WTC11 (cell line): ENCODE results near the gene MRC2. TPM values are rescaled to one million over a fixed set of nuclear protein-coding genes. Genes with fewer than 3 reads are reported as not detected.

ENCODE experiments used
- ATAC-seq: fragments of 200-7000 bp; cut with Tn5 transposase; 2 replicates; pipeline ENCODE4 v1.10.0; 2021; ENCODE audit warnings: mild to moderate bottlenecking, moderate library complexity
- CTCF ChIA-PET: fragments of 300-600 bp; sonication (Branson Sonifier 250); formaldehyde crosslinking; loops from one replicate; lab custom pipeline; 2021; ENCODE audit warnings: antibody characterized with exemption; lab: Charles Lee
- POLR2A ChIA-PET: fragments of 350-600 bp; sonication (Branson Sonifier 250); formaldehyde crosslinking; loops from one replicate; lab custom pipeline; 2021; ENCODE audit warnings: antibody characterized with exemption; lab: Charles Lee
- DNase-seq: peaks from one replicate; pipeline ENCODE4 v3.0.0; 2021; ENCODE audit warnings: low spot score
- H3K27ac Mint-ChIP-seq: 2 replicates; pipeline ENCODE4 v1.8.0; 2021; ENCODE audit warnings: mixed read lengths
- H3K27me3 Mint-ChIP-seq: 2 replicates; pipeline ENCODE4 v1.8.0; 2021; ENCODE audit warnings: low read depth, mild to moderate bottlenecking, moderate library complexity, mixed read lengths
- H3K36me3 Mint-ChIP-seq: 2 replicates; pipeline ENCODE4 v1.8.0; 2021; ENCODE audit warnings: mixed read lengths
- H3K4me1 Mint-ChIP-seq: 2 replicates; pipeline ENCODE4 v1.8.0; 2022; ENCODE audit warnings: mixed read lengths
- H3K4me3 Mint-ChIP-seq: 2 replicates; pipeline ENCODE4 v1.8.0; 2021; ENCODE audit warnings: mild to moderate bottlenecking, moderate library complexity, mixed read lengths
- H3K9me3 Mint-ChIP-seq: 2 replicates; pipeline ENCODE4 v1.8.0; 2021; ENCODE audit warnings: mixed read lengths
- CDX4 ChIP-seq: fragments of 250-450 bp; sonication (Bioruptor Pico); IDR thresholded peaks from 2 replicates; pipeline ENCODE4 v1.9.0; 2021; ENCODE audit warnings: moderate library complexity, mild to moderate bottlenecking, inconsistent platforms, borderline replicate concordance
- E2F1 ChIP-seq: sonication (generic); formaldehyde crosslinking; IDR thresholded peaks from 2 replicates; pipeline ENCODE4 v1.8.0; 2022; ENCODE audit warnings: mild to moderate bottlenecking, missing genetic modification reagents
- JAZF1 ChIP-seq: fragments of 250-450 bp; sonication (Bioruptor Pico); IDR thresholded peaks from 2 replicates; pipeline ENCODE4 v1.9.0; 2021; ENCODE audit warnings: moderate library complexity, mild to moderate bottlenecking, inconsistent platforms
- MLX ChIP-seq: sonication (generic); formaldehyde crosslinking; IDR thresholded peaks from 2 replicates; pipeline ENCODE4 v1.8.1; 2023; ENCODE audit warnings: mild to moderate bottlenecking, missing genetic modification reagents, moderate library complexity
- NFYB ChIP-seq: sonication (generic); formaldehyde crosslinking; conservative IDR thresholded peaks from 2 replicates; pipeline ENCODE4 v1.8.0; 2022; ENCODE audit warnings: low read depth, missing genetic modification reagents
- NR3C1 ChIP-seq: sonication (generic); formaldehyde crosslinking; conservative IDR thresholded peaks from 2 replicates; pipeline ENCODE4 v1.8.1; 2023; ENCODE audit warnings: low read depth, mild to moderate bottlenecking, missing genetic modification reagents
- SMAD4 ChIP-seq: sonication (generic); formaldehyde crosslinking; IDR thresholded peaks from 2 replicates; pipeline ENCODE4 v1.8.0; 2022; ENCODE audit warnings: mild to moderate bottlenecking, missing genetic modification reagents
- ZNF425 ChIP-seq: fragments of 250-450 bp; sonication (Bioruptor Pico); conservative IDR thresholded peaks from 2 replicates; pipeline ENCODE4 v1.9.0; 2021; ENCODE audit warnings: mild to moderate bottlenecking
- ZNF671 ChIP-seq: fragments of 250-450 bp; sonication (Bioruptor Pico); IDR thresholded peaks from 2 replicates; pipeline ENCODE4 v1.8.0; 2021; ENCODE audit warnings: mild to moderate bottlenecking
- total RNA-seq: library from RNA; stranded (reverse); gene quantifications from 3 replicates; pipeline ENCODE4 v1.2.3, GENCODE V29; 2021
- TF ChIP-seq, protein P1 (sequence below): sonication (generic); formaldehyde crosslinking; IDR thresholded peaks from 2 replicates; pipeline ENCODE4 v1.8.0; 2023; ENCODE audit warnings: missing genetic modification reagents, mild to moderate bottlenecking, borderline replicate concordance
- TF ChIP-seq, protein P2 (sequence below): sonication (generic); formaldehyde crosslinking; IDR thresholded peaks from 2 replicates; pipeline ENCODE4 v1.8.0; 2022; ENCODE audit warnings: mild to moderate bottlenecking, missing genetic modification reagents

The MRC2 gene
- total RNA-seq, 1 experiment from 2014 or later = 35.3 TPM

- DNase-seq (peak; percentile 74), ATAC-seq (peak; percentile 86)
- peak; percentile 72 for TF ChIP-seq NFYB
- TF ChIP-seq JAZF1 (CRISPR knock-in tag) = no peak
- ChIA-PET POLR2A (interaction anchor here (0.5 to 0.6 kb wide), 4 partner anchors 11 to 506 kb away, joined by 3 to 6 read pairs (median 3); no protein-coding TSS in a partner anchor), CTCF (interaction anchor here (0.5 to 1.3 kb wide), 10 partner anchors 18 to 737 kb away, joined by 3 to 9 read pairs (median 3); no protein-coding TSS in a partner anchor)
- H3K4me3 Mint-ChIP-seq = no peak overlapping the region
- H3K4me1 Mint-ChIP-seq = peaks cover 5% of the 10 kb centered on the region; the same call in 1 of the 2 replicates
- no peak overlapping the region for H3K27ac Mint-ChIP-seq
- no peaks in the 10 kb centered on the region for H3K36me3 Mint-ChIP-seq
- no peaks in the 10 kb centered on the region for H3K9me3 Mint-ChIP-seq
- no peaks in the 10 kb centered on the region for H3K27me3 Mint-ChIP-seq
Observed at GRCh38 chr17:62670202-62670821, 42.8 kb downstream of the MRC2 start.

- ATAC-seq = no peak
- CTCF ChIA-PET = interaction anchor here (0.6 to 2.7 kb wide), 11 partner anchors 10 to 297 kb away, joined by 3 to 15 read pairs (median 3); no protein-coding TSS in a partner anchor
- TF ChIP-seq ZNF425 (CRISPR knock-in tag) (no peak), MLX (no peak), ZNF671 (no peak), E2F1 (CRISPR knock-in tag) (no peak), SMAD4 (CRISPR knock-in tag) (no peak), NR3C1 (CRISPR knock-in tag) (no peak)
- TF ChIP-seq, protein P1, sequence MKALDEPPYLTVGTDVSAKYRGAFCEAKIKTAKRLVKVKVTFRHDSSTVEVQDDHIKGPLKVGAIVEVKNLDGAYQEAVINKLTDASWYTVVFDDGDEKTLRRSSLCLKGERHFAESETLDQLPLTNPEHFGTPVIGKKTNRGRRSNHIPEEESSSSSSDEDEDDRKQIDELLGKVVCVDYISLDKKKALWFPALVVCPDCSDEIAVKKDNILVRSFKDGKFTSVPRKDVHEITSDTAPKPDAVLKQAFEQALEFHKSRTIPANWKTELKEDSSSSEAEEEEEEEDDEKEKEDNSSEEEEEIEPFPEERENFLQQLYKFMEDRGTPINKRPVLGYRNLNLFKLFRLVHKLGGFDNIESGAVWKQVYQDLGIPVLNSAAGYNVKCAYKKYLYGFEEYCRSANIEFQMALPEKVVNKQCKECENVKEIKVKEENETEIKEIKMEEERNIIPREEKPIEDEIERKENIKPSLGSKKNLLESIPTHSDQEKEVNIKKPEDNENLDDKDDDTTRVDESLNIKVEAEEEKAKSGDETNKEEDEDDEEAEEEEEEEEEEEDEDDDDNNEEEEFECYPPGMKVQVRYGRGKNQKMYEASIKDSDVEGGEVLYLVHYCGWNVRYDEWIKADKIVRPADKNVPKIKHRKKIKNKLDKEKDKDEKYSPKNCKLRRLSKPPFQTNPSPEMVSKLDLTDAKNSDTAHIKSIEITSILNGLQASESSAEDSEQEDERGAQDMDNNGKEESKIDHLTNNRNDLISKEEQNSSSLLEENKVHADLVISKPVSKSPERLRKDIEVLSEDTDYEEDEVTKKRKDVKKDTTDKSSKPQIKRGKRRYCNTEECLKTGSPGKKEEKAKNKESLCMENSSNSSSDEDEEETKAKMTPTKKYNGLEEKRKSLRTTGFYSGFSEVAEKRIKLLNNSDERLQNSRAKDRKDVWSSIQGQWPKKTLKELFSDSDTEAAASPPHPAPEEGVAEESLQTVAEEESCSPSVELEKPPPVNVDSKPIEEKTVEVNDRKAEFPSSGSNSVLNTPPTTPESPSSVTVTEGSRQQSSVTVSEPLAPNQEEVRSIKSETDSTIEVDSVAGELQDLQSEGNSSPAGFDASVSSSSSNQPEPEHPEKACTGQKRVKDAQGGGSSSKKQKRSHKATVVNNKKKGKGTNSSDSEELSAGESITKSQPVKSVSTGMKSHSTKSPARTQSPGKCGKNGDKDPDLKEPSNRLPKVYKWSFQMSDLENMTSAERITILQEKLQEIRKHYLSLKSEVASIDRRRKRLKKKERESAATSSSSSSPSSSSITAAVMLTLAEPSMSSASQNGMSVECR = no peak
Observed at GRCh38 chr17:62671553-62671952, 44.1 kb downstream of the MRC2 start.

DNA sequence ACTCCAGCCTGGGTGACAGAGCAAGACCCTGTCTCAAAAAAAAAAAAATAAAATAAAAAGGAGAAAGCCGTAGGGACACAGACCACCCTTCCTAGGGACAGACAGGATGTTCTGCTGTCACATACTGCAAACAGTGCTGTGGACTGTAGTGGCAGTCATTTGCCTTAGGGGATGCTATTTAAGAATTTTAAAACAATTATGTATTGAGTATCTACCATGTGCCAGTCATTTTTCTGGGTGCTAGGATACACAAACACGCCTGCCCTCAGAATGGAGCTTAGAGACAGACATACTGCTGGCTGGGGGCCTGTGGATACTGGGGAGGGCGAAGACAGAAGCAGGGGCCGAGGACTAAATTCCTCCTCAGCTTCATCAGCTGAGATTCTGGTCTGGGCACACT lies 45.5 kb downstream of the MRC2 start:
- DNase-seq = no peak
- Mint-ChIP-seq H3K27me3 (no peaks in the 10 kb centered on the region), H3K36me3 (no peaks in the 10 kb centered on the region), H3K4me1 (peaks cover 5% of the 10 kb centered on the region; the same call in 1 of the 2 replicates), H3K4me3 (no peak overlapping the region), H3K27ac (no peak overlapping the region), H3K9me3 (no peaks in the 10 kb centered on the region)
- ATAC-seq = no peak
- TF ChIP-seq CDX4 = no peak
- TF ChIP-seq, protein P2, sequence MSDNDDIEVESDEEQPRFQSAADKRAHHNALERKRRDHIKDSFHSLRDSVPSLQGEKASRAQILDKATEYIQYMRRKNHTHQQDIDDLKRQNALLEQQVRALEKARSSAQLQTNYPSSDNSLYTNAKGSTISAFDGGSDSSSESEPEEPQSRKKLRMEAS (CRISPR knock-in tag) = no peak
- POLR2A ChIA-PET = interaction anchor here (0.7 kb wide), 2 partner anchors 39 to 284 kb away, joined by 4 read pairs; no protein-coding TSS in a partner anchor
- CTCF ChIA-PET = interaction anchor here (0.8 to 2.7 kb wide), 6 partner anchors 17 to 296 kb away, joined by 3 to 15 read pairs (median 6); no protein-coding TSS in a partner anchor

More at GRCh38 chr17:62671553-62671952, 44.1 kb downstream of the MRC2 start:
- Mint-ChIP-seq H3K36me3 (no peaks in the 10 kb centered on the region), H3K27ac (0 out of 2 replicates have a peak overlapping the region, but pooled peaks have one; percentile 45), H3K4me1 (peaks cover 5% of the 10 kb centered on the region; the same call in 1 of the 2 replicates), H3K4me3 (no peak overlapping the region), H3K27me3 (no peaks in the 10 kb centered on the region), H3K9me3 (no peaks in the 10 kb centered on the region)
- POLR2A ChIA-PET = no interaction called here
- DNase-seq = no peak
